KMS-11 (cell line): ENCODE results near the gene ZDHHC12.
"Not testable (repeated sequence)": the region's sequence is repeated elsewhere in the genome, so short reads cannot be mapped to it uniquely, and the experiment has no call there.

Experiments
- H2AFZ ChIP-seq: fragments of 200-600 bp; sonication (generic); 2 replicates; pipeline ENCODE4 v1.6.1; 2016; ENCODE audit warnings: antibody characterized with exemption, mixed run types, low read depth
- H3K27ac ChIP-seq: fragments of 200-600 bp; sonication (generic); 2 replicates; pipeline ENCODE4 v1.6.1; 2016; ENCODE audit warnings: mild to moderate bottlenecking, mixed run types
- H3K27me3 ChIP-seq: fragments of 200-600 bp; sonication (generic); 2 replicates; pipeline ENCODE4 v1.6.1; 2017; ENCODE audit warnings: mild to moderate bottlenecking, low read depth, mixed run types, moderate library complexity; ENCODE audit not compliant: insufficient read depth
- H3K36me3 ChIP-seq: fragments of 200-600 bp; sonication (generic); 2 replicates; pipeline ENCODE4 v1.6.1; 2017; ENCODE audit warnings: mild to moderate bottlenecking, mixed run types; ENCODE audit not compliant: insufficient read depth
- H3K4me1 ChIP-seq: fragments of 200-600 bp; sonication (generic); 2 replicates; pipeline ENCODE4 v1.6.1; 2016; ENCODE audit warnings: mild to moderate bottlenecking, low read depth, mixed run types; ENCODE audit not compliant: poor library complexity, severe bottlenecking
- H3K4me2 ChIP-seq: fragments of 200-600 bp; sonication (generic); 2 replicates; pipeline ENCODE4 v1.7.0; 2016; ENCODE audit warnings: mild to moderate bottlenecking, mixed run types
- H3K4me3 ChIP-seq: fragments of 200-600 bp; sonication (generic); IDR thresholded peaks from 2 replicates; pipeline ENCODE4 v1.6.1; 2017; ENCODE audit warnings: low read depth, low read length, mixed read lengths; ENCODE audit not compliant: insufficient read depth
- H3K79me2 ChIP-seq: fragments of 200-600 bp; sonication (generic); 2 replicates; pipeline ENCODE4 v1.6.1; 2016; ENCODE audit warnings: low read depth, mixed run types; ENCODE audit not compliant: insufficient read depth
- H3K9ac ChIP-seq: fragments of 200-600 bp; sonication (generic); 2 replicates; pipeline ENCODE4 v1.6.1; 2016; ENCODE audit warnings: mild to moderate bottlenecking, mixed run types
- H4K20me1 ChIP-seq: fragments of 200-600 bp; sonication (generic); 2 replicates; pipeline ENCODE4 v1.6.1; 2016; ENCODE audit warnings: mild to moderate bottlenecking, mixed run types; ENCODE audit not compliant: insufficient read depth
- CTCF ChIP-seq: fragments of 200-600 bp; sonication (generic); conservative IDR thresholded peaks from 2 replicates; pipeline ENCODE4 v1.6.1; 2017; ENCODE audit warnings: low read depth, mild to moderate bottlenecking, antibody characterized with exemption, low read length, moderate library complexity, mixed read lengths

ZDHHC12 gene

DNA sequence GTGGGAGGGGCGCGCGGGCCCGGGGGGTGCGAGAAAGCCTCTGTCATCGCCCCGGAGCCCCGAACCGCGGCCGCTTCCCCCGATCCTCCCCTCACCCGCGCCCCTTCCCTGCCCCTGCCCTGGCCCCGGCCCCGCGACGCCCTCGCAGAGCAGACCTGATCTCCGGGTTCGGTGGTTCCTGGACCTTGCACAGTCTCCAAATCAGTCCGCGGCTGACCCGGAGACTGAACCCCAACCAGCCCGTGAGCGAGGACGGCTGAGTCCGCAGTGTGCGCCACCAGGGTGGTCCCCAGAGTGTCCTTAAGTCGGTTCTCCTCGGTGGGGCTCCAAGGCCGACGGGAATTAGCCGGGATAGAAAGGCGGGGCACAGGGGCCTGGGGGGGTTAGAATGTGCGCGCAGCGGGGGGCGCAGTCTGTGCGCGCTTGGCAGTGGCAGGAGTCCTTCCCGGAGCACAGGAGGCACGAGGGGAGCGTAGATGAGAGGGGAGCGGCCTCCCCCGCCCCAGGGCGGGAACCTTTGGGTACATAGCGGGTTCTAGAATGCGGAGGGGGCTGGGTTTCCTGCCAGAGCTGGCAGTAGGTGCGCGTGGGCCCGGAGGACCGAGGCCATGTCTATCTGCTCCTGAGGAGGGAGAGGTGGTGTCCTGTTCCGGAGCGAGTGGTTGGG is 20.8 kb downstream of the ZDHHC12 start:
- Histone ChIP-seq H3K27me3 (no peaks in the 10 kb centered on the region), H3K4me2 (peak overlapping the region; percentile 63), H3K9ac (peak overlapping the region; percentile 71), H2AFZ (peak overlapping the region; percentile 95), H3K36me3 (no peaks in the 10 kb centered on the region), H3K4me3 (no peak overlapping the region), H4K20me1 (no peaks in the 10 kb centered on the region), H3K79me2 (no peaks in the 10 kb centered on the region), H3K27ac (no peak overlapping the region), H3K4me1 (no peaks in the 10 kb centered on the region)
- TF ChIP-seq CTCF = no peak

DNA sequence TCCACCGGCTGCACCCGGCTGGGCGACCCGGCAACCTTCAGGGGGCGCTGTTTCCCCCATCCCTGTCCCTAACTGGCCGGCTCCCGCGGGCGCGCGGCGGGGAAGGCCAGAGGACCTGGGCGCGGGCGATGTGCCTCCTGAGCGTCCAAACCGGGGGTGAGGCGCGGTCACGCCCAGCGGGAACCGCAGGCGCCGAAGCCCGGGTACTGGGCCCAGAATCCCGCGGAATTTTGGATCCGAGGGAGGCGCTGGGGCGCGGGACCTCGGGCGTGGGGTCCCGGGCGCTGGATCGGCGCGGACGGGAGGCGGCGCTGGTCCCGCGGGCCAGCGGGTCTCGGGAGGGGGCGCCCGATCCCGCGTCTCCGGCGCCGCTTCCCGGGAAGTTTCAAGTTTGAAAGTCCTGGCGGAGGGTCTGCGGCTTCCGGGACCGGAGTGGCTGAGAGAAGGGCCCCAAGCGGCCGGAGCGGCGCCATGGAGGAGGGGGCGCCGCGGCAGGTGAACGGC is 21.4 kb downstream of the ZDHHC12 start, which contains the start of gene PKN3:
Gene PKN3, plus strand, starts transcription at position 59 of the 504 bp plus-strand sequence. Its CDS starts 413 bp downstream, at position 472.
- peak within 1 kb of the TSS; percentile 63 for H3K4me2 ChIP-seq
- H3K27ac ChIP-seq = no peak within 1 kb of the TSS
- no peak within 1 kb of the TSS for H3K4me3 ChIP-seq
- no peaks in the 10 kb centered on the region for H3K36me3 ChIP-seq
- peak within 1 kb of the TSS; percentile 71 for H3K9ac ChIP-seq
- no peaks in the 10 kb centered on the region for H3K79me2 ChIP-seq
- no peaks in the 10 kb centered on the region for H3K27me3 ChIP-seq
- no peaks in the 10 kb centered on the region for H4K20me1 ChIP-seq
- peak; percentile 90 for TF ChIP-seq CTCF
- H2AFZ ChIP-seq = peak within 1 kb of the TSS; percentile 95
- no peaks in the 10 kb centered on the region for H3K4me1 ChIP-seq

DNA sequence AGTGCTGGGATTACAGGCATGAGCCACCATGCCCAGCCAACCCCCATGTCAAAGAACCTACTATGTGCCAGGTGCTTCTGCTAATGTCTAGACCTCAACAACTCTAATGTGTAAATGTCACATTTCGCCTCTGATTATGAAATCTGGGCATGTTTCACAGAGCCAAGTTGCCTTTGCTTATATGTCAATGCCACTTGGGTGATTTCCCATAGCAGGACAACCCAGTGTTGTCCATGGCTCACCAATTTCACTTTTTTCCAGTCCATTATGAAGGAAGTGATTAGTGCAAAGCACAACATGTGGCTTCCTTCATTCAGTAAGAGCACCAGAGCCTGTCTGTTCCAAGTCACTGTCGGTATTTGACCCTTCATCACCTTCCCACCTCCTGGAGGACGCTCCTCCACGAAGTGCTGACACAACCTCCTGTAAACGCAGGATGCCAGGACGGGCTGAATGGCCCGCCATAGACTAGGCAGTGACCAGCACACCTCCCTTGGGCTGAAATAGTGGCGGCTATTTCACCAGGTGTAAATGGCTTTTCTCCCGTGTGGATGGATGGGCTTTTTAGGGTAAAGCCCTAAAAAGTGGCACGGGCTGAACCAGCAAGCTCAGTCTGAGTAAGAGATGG is 22.6 kb downstream of the ZDHHC12 start:
- no peak overlapping the region for H3K4me2 ChIP-seq
- no peaks in the 10 kb centered on the region for H4K20me1 ChIP-seq
- no peaks in the 10 kb centered on the region for H3K27me3 ChIP-seq
- no peak overlapping the region for H3K27ac ChIP-seq
- TF ChIP-seq CTCF = no peak
- H3K9ac ChIP-seq = no peak overlapping the region
- no peaks in the 10 kb centered on the region for H3K4me1 ChIP-seq
- no peaks in the 10 kb centered on the region for H3K79me2 ChIP-seq
- no peak overlapping the region for H2AFZ ChIP-seq
- H3K4me3 ChIP-seq = no peak overlapping the region
- H3K36me3 ChIP-seq = no peaks in the 10 kb centered on the region

GRCh38 chr9:128699096-128699795 is 24.7 kb downstream of the ZDHHC12 start:
- not testable (repeated sequence) for H3K79me2 ChIP-seq, H3K4me3 ChIP-seq, H4K20me1 ChIP-seq, H2AFZ ChIP-seq, H3K27me3 ChIP-seq, H3K9ac ChIP-seq, H3K27ac ChIP-seq, H3K36me3 ChIP-seq, H3K4me1 ChIP-seq, H3K4me2 ChIP-seq
